ENCODE data around the gene OBSCN.

OBSCN gene

DNA sequence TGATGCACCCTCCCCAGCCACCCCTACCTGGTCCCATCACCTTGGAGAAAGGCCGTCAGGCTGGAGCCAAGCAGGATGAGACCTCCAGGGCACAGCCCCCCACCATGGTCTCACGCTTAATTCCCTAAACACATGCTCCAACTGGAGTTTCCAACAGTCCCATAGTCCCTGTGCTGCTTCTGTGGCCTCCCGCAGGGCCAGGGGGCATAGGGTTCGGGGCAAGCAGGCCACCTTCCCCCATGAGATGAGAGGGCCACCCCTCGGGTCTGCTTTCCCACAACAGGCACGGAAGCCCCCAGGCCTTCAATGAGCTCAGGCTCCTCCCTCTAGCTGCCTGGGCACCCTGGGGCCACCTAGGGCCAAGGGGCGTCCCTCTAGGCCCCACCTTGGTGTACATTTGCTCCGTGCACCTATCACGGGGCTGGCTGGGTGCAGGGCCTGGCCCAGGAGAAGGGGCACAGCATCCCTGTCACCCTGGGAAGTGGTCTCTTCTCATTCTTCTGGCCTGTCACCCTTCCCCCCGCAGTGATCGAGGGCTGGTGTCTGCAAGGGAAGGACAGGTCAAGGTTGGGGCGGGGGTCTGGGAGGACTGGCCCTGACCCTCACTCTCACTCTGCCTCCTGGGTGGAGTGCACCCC is 156.3 kb downstream of the OBSCN start:
- Histone ChIP-seq H3K9ac (ENCODE audit: low read depth, low read length) (no peak overlapping the region), H3K36me3 (ENCODE audit: insufficient read depth, low read depth, low read length) (no peaks in the 10 kb centered on the region), H3K4me1 (ENCODE audit: insufficient read depth, low read length) (no peaks in the 10 kb centered on the region), H3K9me3 (ENCODE audit: insufficient read depth, low read depth, low read length) (no peaks in the 10 kb centered on the region), H3K4me3 (ENCODE audit: low read length) (no peak overlapping the region), H3K27me3 (ENCODE audit: insufficient read depth, low read length) (no peaks in the 10 kb centered on the region), H3K27ac (ENCODE audit: low read length) (no peak overlapping the region)

DNA sequence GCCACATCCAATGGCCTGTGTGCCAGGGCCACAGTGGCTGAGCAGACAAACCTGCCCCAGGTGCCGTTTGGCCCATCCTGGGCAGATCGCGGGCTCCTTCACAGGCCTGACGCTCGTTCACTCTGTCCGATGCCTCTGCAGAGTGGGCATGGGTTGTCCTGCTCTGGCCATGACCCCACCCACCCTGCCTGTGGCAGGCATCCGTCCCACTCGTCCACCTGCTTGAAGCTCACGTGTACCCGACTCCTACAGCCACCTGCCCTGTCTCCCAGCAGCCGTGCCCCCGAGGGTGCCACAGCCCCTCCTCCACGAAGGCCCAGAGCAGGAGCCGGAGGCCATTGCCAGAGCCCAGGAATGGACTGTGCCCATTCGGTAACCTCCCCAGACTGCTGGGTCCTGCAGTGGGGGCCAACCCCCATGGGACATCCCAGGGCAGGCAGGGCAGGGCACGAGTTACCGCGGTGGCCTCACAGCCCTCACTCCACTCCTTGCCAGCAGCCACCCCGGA is 156.9 kb downstream of the OBSCN start:
- H3K27me3 ChIP-seq (ENCODE audit: insufficient read depth, low read length): no peaks in the 10 kb centered on the region
- no peaks in the 10 kb centered on the region for H3K36me3 ChIP-seq (ENCODE audit: insufficient read depth, low read depth, low read length)
- H3K27ac ChIP-seq (ENCODE audit: low read length): no peak overlapping the region
- H3K9ac ChIP-seq (ENCODE audit: low read depth, low read length): no peak overlapping the region
- no peaks in the 10 kb centered on the region for H3K4me1 ChIP-seq (ENCODE audit: insufficient read depth, low read length)
- no peaks in the 10 kb centered on the region for H3K9me3 ChIP-seq (ENCODE audit: insufficient read depth, low read depth, low read length)
- H3K4me3 ChIP-seq (ENCODE audit: low read length): no peak overlapping the region

DNA sequence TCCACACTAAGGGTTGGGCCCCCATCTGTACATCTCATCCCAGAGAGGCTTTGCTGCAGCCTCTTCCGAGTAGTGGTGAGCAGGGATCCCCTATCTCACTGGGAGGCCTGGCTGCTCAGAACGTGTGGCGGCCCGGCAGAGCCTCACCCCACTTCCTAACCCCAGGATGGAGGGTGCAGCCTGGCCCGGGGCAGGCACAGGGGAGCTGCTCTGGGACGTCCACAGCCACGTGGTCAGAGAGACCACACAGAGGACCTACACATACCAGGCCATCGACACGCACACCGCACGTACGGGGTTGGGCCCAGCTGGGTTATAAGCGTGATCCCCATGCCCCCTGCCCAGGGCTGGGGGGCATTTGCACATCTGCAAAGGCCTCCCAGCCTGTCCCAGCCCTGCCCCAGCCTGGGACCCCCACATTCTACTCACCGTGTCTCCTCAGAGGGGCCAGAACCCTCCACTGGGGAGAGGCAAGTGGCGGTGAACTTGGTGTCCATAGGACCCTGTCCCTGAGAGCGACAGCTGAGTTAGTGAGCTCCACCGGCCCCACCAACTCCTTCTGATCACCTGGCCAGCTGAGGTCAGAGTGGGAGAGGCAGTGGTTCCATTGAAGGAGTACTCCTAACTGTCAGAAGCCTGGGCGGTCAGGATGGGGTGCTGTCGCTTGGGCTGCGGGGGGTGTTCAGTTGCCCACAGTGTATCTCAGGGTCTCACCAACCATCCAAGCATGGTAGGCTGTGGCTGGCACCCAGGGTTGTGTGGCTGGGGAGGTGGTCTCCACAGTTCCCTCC is 157.6 kb downstream of the OBSCN start:
- H3K36me3 ChIP-seq (ENCODE audit: insufficient read depth, low read depth, low read length): no peaks in the 10 kb centered on the region
- no peaks in the 10 kb centered on the region for H3K4me1 ChIP-seq (ENCODE audit: insufficient read depth, low read length)
- no peak overlapping the region for H3K4me3 ChIP-seq (ENCODE audit: low read length)
- H3K27me3 ChIP-seq (ENCODE audit: insufficient read depth, low read length): no peaks in the 10 kb centered on the region
- H3K27ac ChIP-seq (ENCODE audit: low read length): no peak overlapping the region
- H3K9ac ChIP-seq (ENCODE audit: low read depth, low read length): no peak overlapping the region
- no peaks in the 10 kb centered on the region for H3K9me3 ChIP-seq (ENCODE audit: insufficient read depth, low read depth, low read length)

DNA sequence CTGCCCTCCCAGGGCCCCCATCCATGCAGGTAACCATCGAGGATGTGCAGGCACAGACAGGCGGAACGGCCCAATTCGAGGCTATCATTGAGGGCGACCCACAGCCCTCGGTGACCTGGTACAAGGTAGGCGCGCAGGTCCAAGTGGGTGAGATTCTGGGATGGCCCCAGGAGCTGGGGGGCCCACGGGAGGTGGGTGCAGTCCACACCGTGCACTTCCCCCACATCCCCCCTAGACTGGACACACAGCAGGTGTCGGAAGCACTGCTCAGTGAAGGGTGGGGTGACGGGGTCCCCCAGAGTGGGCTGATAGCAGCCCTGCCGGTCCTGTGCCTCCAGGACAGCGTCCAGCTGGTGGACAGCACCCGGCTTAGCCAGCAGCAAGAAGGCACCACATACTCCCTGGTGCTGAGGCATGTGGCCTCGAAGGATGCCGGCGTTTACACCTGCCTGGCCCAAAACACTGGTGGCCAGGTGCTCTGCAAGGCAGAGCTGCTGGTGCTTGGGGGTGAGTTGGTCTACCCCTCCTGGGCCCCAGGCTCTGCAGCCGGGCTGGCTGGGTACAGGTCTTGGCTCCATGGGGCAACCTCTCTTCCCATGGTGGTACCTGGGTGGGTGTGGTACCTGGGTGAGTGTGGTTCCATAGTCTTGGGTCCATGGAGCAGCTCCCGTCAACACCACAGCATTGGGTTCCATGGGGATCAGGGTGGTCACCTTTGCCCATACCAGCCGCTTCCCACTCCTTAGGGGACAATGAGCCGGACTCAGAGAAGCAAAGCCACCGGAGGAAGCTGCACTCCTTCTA is 158.4 kb downstream of the OBSCN start:
- H3K27ac ChIP-seq (ENCODE audit: low read length): no peak overlapping the region
- no peaks in the 10 kb centered on the region for H3K27me3 ChIP-seq (ENCODE audit: insufficient read depth, low read length)
- no peaks in the 10 kb centered on the region for H3K9me3 ChIP-seq (ENCODE audit: insufficient read depth, low read depth, low read length)
- H3K9ac ChIP-seq (ENCODE audit: low read depth, low read length): no peak overlapping the region
- no peaks in the 10 kb centered on the region for H3K36me3 ChIP-seq (ENCODE audit: insufficient read depth, low read depth, low read length)
- H3K4me1 ChIP-seq (ENCODE audit: insufficient read depth, low read length): no peaks in the 10 kb centered on the region
- no peak overlapping the region for H3K4me3 ChIP-seq (ENCODE audit: low read length)

DNA sequence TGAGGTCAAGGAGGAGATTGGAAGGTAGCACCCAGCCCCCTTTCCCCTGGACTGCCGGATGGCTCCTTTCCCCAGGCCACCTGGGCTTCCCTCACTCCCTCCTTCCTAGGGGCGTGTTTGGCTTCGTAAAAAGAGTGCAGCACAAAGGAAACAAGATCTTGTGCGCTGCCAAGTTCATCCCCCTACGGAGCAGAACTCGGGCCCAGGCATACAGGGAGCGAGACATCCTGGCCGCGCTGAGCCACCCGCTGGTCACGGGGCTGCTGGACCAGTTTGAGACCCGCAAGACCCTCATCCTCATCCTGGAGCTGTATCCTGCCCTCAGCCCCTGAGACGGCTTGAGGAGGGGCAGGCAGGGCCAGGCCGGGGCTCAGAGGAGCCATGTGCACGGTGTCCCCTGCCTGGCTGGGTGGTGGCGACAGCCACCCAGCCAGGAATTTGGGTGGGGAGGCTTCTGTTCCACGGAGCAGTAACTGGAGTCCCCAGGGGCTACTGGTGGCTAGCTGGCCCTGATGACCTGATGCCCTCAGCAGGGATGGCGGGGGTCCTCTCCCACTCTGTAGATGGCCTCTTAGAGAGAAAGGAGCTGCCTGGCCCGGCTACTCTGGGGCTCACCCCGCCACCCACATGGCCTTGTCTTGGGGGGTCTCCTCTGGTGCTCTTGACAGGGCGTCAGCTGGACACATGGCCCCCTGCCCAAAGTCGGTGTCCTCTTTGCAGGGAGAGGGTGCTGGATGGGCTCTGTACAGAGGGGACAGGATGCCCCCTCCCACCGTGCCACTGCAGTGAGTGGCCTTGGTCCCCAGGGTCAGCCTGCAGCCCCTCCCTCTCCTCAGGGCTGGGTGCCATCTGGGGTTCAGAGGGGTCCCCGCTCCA is 159.3 kb downstream of the OBSCN start:
- Histone ChIP-seq H3K36me3 (ENCODE audit: insufficient read depth, low read depth, low read length) (no peaks in the 10 kb centered on the region), H3K4me3 (ENCODE audit: low read length) (no peak overlapping the region), H3K9ac (ENCODE audit: low read depth, low read length) (no peak overlapping the region), H3K9me3 (ENCODE audit: insufficient read depth, low read depth, low read length) (no peaks in the 10 kb centered on the region), H3K4me1 (ENCODE audit: insufficient read depth, low read length) (no peaks in the 10 kb centered on the region), H3K27ac (ENCODE audit: low read length) (no peak overlapping the region), H3K27me3 (ENCODE audit: insufficient read depth, low read length) (no peaks in the 10 kb centered on the region)

DNA sequence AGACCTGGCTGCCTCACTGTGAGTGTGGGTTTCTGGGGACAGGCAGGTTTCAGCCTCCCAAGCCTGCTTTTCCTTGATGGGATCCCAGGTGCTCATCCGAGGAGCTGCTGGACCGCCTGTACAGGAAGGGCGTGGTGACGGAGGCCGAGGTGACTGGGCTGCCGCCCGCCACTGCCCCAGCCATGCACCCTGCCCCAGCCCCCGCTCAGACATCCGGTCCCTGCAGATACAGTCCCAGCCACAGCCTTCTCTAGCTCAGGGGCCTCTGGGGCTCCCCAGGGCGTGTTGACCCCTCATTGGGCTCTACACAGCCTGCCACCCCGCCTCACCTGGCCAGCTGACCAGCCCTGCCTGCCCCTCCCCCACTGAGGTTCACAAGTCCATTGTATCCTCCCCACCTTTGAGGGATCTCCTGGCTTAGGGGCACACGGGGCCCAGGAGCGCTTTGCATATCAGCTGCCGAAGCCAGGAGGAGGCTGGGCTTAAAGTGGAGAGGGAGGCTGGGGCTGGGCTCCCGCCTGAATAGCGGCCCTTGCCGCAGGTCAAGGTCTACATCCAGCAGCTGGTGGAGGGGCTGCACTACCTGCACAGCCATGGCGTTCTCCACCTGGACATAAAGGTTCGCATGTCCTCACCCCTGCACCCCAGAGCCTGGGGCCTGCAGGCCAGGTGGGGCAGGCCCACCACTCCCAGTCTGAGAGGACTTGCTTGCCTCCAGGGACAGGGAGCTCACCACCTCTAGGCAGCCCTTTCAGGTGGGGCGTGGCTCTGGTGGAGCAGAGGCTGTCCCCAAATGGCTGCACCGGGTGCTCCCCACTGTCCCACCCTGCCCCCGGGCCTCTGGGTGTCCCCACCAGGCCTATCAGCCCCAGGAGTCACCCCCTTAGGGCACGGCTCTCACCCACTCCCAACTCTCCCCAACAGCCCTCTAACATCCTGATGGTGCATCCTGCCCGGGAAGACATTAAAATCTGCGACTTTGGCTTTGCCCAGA is 160.3 kb downstream of the OBSCN start:
- H3K27me3 ChIP-seq (ENCODE audit: insufficient read depth, low read length): no peaks in the 10 kb centered on the region

DNA sequence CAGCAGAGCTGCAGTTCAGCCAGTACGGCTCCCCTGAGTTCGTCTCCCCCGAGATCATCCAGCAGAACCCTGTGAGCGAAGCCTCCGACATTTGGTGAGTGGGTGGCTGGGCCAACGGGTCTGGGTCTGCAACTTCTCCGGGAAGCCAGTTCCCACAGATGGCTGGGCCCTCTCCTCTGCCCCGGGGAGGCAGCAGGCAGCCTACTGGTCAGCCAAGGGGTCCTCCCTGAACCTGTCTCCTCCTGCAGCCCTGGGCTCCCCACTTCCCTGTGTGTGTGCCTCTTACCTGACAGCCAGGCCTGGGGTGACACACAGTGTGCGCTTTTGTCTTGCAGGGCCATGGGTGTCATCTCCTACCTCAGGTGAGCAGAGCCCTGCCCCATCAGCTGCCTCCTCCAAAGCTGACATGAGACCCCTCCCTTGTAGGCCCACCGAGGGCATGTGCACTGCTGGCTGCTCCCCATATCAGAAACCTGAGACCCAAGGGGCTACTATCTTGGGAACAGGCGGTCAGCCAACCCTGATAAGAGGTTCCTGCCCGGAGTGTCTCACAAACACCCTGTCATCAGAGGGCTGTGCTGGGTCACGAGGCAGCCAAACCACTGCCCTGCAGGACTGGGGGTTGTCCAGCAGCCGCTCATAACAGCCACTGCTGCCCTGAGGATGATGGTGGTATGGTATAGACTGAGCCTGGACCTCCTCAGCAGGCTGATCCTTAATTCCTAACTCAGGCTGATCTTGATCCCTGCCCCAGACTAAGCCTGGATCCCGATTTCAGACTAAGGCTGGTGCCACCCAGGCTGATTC is 161.2 kb downstream of the OBSCN start:
- no peaks in the 10 kb centered on the region for H3K4me1 ChIP-seq (ENCODE audit: insufficient read depth, low read length)
- H3K9me3 ChIP-seq (ENCODE audit: insufficient read depth, low read depth, low read length): no peaks in the 10 kb centered on the region
- no peaks in the 10 kb centered on the region for H3K27me3 ChIP-seq (ENCODE audit: insufficient read depth, low read length)
- H3K36me3 ChIP-seq (ENCODE audit: insufficient read depth, low read depth, low read length): no peaks in the 10 kb centered on the region
- no peak overlapping the region for H3K9ac ChIP-seq (ENCODE audit: low read depth, low read length)
- no peak overlapping the region for H3K4me3 ChIP-seq (ENCODE audit: low read length)
- no peak overlapping the region for H3K27ac ChIP-seq (ENCODE audit: low read length)

More for the DNA sequence above, 160.3 kb downstream of the OBSCN start:
- Histone ChIP-seq H3K4me3 (ENCODE audit: low read length) (no peak overlapping the region), H3K9ac (ENCODE audit: low read depth, low read length) (no peak overlapping the region), H3K4me1 (ENCODE audit: insufficient read depth, low read length) (no peaks in the 10 kb centered on the region), H3K9me3 (ENCODE audit: insufficient read depth, low read depth, low read length) (no peaks in the 10 kb centered on the region), H3K36me3 (ENCODE audit: insufficient read depth, low read depth, low read length) (no peaks in the 10 kb centered on the region), H3K27ac (ENCODE audit: low read length) (no peak overlapping the region)

DNA sequence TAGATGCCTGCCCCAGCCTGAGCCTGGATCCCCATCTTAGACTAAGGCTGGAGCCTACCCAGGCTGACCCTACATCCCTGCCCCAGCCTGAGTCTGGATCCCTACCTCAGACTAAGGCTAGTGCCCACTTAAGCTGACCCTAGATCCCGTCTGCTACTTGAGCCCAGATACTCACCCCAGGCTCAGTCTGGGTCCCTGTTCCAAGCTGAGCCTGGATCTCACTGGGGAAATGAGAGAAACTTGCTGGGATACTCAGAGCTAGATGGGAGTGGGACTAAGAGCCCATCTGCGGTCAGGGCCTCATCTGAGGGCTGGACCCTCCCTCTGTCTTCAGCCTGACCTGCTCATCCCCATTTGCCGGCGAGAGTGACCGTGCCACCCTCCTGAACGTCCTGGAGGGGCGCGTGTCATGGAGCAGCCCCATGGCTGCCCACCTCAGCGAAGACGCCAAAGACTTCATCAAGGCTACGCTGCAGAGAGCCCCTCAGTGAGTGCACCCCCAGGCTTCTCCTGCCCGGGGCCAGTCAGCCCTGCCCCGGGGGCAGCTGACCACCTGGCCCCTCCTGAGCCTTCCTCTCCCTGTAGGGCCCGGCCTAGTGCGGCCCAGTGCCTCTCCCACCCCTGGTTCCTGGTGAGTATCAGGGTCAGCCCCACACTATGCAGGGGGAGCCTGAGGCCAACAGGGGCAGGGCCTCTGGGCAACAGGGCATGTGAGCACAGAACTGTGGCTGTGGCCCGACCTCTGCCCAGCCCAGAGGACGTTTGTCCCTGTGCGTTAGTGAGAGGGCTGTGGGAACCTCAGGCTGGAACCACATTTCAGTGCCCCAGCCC is 162.0 kb downstream of the OBSCN start:
- H3K9me3 ChIP-seq (ENCODE audit: insufficient read depth, low read depth, low read length): no peaks in the 10 kb centered on the region
- no peak overlapping the region for H3K4me3 ChIP-seq (ENCODE audit: low read length)
- H3K4me1 ChIP-seq (ENCODE audit: insufficient read depth, low read length): no peaks in the 10 kb centered on the region
- no peak overlapping the region for H3K9ac ChIP-seq (ENCODE audit: low read depth, low read length)
- H3K27me3 ChIP-seq (ENCODE audit: insufficient read depth, low read length): no peaks in the 10 kb centered on the region
- no peaks in the 10 kb centered on the region for H3K36me3 ChIP-seq (ENCODE audit: insufficient read depth, low read depth, low read length)
- no peak overlapping the region for H3K27ac ChIP-seq (ENCODE audit: low read length)

DNA sequence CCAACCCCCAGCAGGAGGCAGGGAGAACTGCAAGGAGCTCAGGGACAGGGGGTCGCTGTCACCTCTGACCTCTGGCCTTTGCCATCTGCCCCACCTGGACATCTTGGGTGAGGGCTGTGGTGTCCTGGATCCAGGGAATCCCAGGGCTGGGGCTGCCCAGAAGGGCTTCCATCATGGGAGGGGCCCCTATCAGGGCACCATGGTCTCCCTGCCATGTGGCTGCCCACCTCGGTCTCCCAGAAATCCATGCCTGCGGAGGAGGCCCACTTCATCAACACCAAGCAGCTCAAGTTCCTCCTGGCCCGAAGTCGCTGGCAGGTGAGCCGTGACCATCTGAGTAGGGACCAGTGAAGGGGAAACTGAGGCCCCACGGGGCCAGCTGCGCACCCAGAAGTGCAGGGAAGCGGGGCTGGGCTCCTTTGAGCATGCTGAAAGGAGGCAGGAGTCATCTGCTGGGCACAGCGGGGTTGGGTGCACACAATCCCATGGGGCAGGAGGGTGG is 162.6 kb downstream of the OBSCN start:
- no peaks in the 10 kb centered on the region for H3K9me3 ChIP-seq (ENCODE audit: insufficient read depth, low read depth, low read length)
- no peak overlapping the region for H3K27ac ChIP-seq (ENCODE audit: low read length)
- H3K4me1 ChIP-seq (ENCODE audit: insufficient read depth, low read length): no peaks in the 10 kb centered on the region
- no peak overlapping the region for H3K4me3 ChIP-seq (ENCODE audit: low read length)
- no peak overlapping the region for H3K9ac ChIP-seq (ENCODE audit: low read depth, low read length)
- no peaks in the 10 kb centered on the region for H3K27me3 ChIP-seq (ENCODE audit: insufficient read depth, low read length)
- no peaks in the 10 kb centered on the region for H3K36me3 ChIP-seq (ENCODE audit: insufficient read depth, low read depth, low read length)
